GM21423 (cell line): ENCODE data around the gene USP24.
"Not testable (repeated sequence)": the region's sequence is repeated elsewhere in the genome, so short reads cannot be mapped to it uniquely, and the experiment has no call there.

Experiments used
- ATAC-seq: cut with Tn5 transposase; IDR thresholded peaks from one replicate; pipeline ENCODE4 v1.9.1; 2021; ENCODE audit warnings: mild to moderate bottlenecking, moderate library complexity; ENCODE audit not compliant: unreplicated experiment

The USP24 gene

DNA sequence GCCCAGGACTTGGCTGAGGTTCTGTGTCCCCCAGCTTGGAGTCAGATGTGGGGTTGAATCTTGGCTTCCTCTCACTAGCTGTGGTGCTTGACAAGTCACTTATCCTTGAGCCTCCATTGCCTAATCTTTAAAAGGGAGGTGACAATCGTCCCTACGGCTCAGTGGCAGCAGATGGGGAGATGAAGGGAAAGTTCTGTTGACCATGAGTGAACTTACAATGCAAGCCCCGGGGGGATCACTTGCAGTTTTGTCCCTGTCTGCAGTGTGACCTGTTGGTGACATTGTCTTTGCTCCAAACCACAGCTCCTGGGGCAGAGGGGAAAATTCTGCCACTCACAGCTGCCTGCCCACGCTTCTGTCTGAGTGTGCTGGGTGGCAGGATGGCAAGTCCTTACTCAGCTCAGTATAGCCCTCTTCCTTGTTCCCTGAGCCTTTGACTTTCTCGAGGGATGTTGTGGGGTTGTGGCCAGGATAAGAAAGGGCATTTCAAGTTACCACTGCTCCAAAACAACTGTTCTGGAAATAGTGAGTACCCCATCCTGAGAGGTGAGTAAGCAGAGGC, 174.2 kb downstream of the USP24 start:
- ATAC-seq: no peak

- no peak for ATAC-seq
These were observed 174.9 kb downstream of the USP24 start for GRCh38 chr1:55040083-55040932.

GRCh38 chr1:55039342-55040082, 175.7 kb downstream of the USP24 start, which contains the start of gene PCSK9:
TSS of gene PCSK9 (plus strand) at chr1:55039548. CDS start at chr1:55039838, 290 bp downstream.
- no peak for ATAC-seq

DNA sequence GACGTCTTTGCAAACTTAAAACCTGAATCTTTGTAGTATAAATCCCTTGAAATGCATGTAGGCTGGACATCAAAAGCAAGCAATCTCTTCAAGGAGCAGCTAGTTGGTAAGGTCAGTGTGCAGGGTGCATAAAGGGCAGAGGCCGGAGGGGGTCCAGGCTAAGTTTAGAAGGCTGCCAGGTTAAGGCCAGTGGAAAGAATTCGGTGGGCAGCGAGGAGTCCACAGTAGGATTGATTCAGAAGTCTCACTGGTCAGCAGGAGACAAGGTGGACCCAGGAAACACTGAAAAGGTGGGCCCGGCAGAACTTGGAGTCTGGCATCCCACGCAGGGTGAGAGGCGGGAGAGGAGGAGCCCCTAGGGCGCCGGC, 176.2 kb downstream of the USP24 start:
- ATAC-seq: no peak

- no peak for ATAC-seq
These were observed 176.7 kb downstream of the USP24 start for GRCh38 chr1:55038552-55038838.

- ATAC-seq: no peak
These were observed 177.2 kb downstream of the USP24 start for GRCh38 chr1:55037733-55038551.

DNA sequence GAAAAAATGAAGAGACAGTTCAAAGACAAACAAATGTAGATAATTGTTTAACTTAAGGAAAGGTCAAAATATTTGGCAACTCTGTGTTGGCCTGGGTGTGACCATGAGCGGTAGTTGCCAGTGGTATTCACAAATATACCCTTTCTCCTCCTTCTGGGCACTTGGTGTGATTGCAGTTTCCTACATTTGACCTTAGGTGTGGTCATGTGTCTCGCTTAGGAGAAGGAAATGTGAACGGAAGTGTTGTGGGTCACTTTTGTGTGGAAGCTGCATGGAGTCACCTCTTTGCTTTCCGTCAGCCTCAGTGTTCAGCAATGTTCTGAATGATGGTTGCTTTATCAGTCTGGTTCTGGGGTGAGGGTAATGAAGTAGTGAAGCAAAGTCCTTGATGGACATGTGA, 179.3 kb downstream of the USP24 start:
- no peak for ATAC-seq

GRCh38 chr1:55034476-55035133, 180.6 kb downstream of the USP24 start:
- ATAC-seq: no peak

GRCh38 chr1:55033265-55033614, 181.9 kb downstream of the USP24 start:
- no peak for ATAC-seq

DNA sequence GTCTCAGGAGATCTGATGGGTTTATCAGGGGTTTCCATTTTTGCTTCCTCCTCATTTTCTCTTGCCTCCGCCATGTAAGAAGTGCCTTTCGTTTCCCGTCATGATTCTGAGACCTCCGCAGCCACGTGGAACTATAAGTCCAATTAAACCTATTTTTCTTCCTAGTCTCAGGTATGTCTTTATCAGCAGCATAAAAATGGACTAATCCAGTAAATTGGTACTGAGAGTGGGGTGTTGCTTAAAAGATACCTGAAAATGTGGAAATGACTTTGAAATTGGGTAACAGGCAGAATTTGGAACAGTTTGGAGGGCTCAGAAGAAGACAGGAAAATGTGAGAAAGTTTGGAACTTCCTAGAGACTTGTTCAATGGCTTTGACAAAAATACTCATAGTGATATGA, 184.1 kb downstream of the USP24 start:
- ATAC-seq: not testable (repeated sequence)

- ATAC-seq: not testable (repeated sequence)
These were observed 188.5 kb downstream of the USP24 start for GRCh38 chr1:55026682-55027081.

DNA sequence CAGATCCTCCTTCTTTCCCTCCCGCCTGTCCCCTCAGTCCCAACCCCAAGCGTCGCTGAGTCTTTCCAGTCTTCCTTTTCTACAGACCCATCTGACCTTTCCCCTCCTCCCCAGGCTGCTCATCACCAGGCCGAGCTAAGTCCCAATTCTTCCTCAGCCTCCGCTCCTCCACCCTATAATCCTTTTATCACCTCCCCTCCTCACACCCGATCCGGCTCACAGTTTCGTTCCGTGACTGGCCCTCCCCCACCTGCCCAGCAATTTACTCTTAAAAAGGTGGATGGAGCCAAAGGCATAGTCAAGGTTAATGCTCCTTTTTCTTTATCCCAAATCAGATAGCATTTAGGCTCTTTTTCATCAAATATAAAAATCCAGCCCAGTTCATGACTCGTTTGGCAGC, 191.0 kb downstream of the USP24 start:
- ATAC-seq: not testable (repeated sequence)

- ATAC-seq: peak; percentile 86
These were observed 193.1 kb downstream of the USP24 start for GRCh38 chr1:55021942-55022546.

GRCh38 chr1:55018395-55018794, 196.8 kb downstream of the USP24 start:
- ATAC-seq: no peak
